C4-2B (cell line): ENCODE data around the gene KRTAP4-1.

Experiments
- CTCF ChIP-seq: fragments of 450-650 bp; conservative IDR thresholded peaks from 2 replicates; pipeline ENCODE4 v1.5.1; 2017; ENCODE audit warnings: mild to moderate bottlenecking
- ZFX ChIP-seq: fragments of 450-650 bp; IDR thresholded peaks from 2 replicates; pipeline ENCODE4 v1.6.1; 2017

GRCh38 chr17:41149652-41149985, 35.1 kb downstream of the KRTAP4-1 start, which contains the start of gene KRTAP4-5:
- no peak for TF ChIP-seq CTCF
- no peak for TF ChIP-seq ZFX
